Putamen (tissue), 1 donor: ENCODE measurements around the gene SCN8A.

Experiments used
- DNase-seq: peaks from one replicate; pipeline ENCODE4 v3.0.0-alpha.2; 2016; ENCODE audit warnings: low spot score

Gene SCN8A

DNA sequence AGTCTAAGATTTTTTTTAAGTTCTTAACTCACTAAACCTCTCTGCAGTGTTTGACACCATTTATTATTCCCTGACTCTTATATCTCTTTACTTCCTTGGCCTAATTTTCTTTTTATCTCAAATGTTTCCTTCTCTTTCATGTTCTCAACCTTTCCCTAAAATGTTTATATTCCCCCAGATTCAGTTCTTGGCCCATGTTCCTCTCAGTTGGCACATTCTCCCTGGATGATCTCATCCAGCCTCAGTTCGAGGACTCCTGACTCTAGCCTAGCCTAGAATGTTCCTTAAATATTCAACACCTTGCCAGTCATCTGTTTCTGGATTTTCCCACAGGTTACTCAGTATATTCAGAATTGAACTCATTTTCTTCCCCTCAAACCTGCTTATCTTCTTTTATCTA is 81.3 kb downstream of the SCN8A start:
- no peak for DNase-seq

DNA sequence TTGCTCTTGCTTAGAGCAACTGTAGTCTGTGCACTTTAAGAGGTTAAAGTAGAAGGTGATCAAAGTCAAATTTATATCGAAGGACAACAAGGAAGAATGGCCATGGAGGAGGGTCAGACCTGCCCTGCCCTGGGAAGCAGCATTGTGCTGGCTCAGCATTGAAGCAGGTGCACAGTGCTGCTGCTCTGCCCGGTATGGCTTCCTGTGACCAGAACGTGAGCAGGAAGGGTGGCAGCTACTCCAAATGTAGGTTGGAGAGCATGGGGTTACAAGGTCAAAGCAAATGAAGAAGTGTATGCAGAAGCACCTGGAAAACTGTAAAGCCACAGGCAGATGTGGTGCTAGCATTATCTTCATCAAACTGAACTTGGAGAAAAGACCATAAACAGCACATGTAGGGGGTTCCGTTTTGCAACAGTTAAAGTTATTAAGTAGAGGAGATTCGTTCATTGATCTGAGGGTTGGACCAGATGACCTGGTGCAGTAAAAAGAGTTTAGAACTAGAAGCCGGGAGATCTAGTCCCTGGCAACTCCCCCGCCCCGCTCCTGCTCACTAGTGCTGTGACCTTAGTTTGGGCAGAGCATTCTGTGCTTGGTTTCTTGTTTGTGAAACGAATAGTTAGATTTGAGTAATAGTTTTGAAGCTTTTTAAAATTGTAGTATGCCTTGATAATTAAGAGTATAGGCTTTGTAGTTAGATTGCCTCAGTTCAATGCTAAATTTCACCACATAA is 84.2 kb downstream of the SCN8A start:
- no peak for DNase-seq

DNA sequence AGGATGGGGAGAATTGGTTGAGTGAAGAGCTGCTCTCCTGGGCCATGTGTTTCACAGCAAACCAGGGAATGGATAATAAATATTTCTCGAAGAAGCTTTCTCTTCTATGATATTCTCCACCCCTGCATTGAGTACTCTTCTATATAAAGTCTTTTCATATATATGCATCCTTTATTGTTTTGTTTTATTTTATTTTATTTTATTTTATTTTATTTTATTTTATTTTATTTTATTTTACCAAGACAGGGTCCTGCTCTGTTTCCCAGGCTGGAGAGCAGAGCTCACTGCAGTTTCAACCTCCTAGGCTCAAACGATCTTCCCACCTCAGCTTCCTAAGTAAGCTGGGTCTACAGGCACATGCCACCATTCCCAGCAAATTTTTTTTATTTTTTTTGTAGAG is 85.8 kb downstream of the SCN8A start:
- no peak for DNase-seq

DNA sequence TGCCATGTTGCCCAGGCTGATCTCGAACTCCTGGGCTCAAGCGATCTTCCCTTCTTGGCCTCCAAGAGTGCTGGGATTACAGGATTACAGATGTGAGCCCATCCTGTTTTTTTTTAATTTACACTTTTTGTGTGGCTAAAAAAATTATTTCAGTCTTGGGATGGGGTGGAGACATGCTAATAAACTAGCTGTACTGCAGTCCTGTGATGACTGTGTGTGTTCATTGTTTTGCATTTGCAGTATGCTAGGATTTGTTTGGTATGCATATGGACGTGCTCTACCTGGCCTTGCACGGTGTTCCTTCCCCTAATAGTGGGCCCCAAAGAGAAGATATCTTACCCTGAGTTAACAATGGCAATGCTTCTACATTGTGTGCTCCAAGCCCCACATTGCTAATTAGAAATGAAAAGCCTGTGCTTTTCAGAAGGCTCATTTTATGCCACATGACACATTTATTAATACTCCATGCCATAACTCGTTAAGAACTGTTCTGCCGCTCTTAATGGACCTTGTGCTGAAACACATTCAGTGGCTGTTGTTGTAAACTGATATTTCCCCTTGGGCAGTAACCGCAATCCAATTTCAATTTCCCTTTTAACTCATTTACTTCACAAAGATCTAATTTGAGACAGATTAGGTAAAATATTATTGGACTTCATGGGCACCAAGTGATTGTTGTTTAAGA is 86.4 kb downstream of the SCN8A start:
- DNase-seq = no peak

- DNase-seq = peak; percentile 22
These were observed 87.2 kb downstream of the SCN8A start for GRCh38 chr12:51678086-51678724.

GRCh38 chr12:51682981-51683380 is 91.9 kb downstream of the SCN8A start:
- DNase-seq = no peak

DNA sequence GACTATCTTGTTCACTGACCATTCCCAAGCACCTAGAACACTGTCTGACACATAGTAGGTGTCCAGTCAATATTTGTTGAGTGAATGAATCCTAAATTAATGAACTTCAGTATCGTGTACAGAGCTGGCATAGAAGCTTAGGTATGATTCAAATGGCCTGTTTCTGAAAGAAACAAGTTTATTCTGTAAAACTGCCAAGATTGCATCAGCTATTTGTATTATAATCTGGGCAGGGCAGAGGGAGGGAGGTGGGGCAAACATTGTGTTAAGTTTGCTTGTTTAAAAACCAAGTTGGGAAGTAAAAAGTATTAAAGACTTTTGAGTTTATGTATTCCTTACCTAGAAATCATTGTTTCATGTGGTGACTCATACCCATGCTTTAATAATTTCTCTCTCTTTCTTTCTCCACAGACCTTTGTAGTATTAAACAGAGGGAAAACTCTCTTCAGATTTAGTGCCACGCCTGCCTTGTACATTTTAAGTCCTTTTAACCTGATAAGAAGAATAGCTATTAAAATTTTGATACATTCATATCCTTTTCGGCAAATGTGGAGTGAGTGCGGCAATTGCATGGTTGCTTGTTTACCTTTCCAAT is 92.8 kb downstream of the SCN8A start:
- no peak for DNase-seq

DNA sequence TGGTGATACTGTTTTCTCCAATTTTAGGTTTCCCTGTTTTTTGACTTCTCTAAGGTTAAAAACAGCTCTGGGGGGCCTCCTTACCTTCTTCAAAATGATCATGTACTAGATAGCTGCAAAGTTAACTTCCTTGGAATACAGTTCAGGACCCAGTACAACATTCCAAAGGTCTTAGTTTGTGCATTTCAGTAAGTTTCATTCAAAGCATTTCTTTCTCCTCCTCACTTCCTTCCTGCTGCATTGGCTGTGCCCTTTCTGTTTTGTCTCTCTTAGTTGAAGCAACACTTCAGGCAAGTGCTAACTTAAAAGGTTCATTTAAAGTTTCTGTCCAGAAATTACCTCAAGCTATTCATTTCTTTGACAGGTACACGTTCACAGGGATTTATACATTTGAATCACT is 95.7 kb downstream of the SCN8A start:
- no peak for DNase-seq

DNA sequence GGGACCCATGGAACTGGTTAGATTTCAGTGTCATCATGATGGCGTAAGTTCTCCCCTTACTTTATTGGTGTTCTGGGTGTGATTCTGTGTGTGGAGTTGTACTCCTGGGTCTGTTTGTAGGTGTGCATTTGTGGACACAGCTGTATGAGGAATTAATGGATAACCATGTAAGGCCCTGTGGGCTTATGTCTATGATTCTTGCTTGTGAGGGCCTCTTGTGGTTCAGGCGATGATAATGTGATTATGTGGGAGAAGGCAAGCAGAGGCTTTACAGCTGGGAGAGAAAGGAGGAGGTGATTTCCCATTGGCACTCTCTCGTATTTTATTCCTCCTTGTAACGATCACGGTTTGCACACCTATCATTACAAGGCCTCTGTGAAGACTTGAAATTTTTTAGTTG is 96.1 kb downstream of the SCN8A start:
- no peak for DNase-seq

- DNase-seq = no peak
These were observed 96.6 kb downstream of the SCN8A start for GRCh38 chr12:51687614-51688013.

DNA sequence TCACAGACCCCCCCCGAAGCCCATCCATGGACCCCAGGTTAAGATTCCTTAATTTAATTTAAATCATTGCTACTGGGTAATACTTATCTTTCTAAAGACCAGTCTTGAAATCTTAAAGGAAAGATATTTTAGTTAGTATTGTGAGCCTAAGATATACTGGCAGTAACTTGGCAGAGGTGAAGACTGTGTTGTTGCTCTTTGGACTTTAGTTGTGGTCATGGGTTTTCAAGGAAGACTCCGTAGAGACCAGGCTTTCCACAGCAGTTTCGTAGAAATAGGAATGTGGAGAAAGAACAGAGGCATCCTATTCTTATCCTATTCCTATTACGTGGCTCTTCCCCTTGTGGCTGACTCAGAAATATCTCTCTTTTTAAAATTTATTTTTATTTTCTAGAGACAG is 99.0 kb downstream of the SCN8A start:
- DNase-seq = no peak

DNA sequence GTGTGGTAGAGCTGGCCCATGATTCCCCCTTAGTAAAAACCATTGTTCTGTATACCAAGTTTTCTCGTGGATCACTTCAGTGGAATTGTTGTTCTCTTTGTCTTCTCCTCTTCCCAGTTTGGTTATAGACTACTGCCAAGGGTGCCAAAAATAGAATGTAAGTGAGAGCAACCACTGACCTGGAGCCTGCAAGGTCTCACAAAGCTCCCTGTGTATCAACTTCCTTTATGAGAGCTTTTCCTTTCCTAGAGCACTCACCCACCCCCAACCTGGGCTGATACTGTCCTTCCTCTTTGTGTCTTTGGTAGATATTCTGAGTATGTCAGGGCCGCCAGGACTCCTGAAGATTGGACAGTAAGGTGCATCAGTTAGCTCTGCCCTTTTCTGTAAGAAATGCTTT is 101.0 kb downstream of the SCN8A start:
- no peak for DNase-seq

DNA sequence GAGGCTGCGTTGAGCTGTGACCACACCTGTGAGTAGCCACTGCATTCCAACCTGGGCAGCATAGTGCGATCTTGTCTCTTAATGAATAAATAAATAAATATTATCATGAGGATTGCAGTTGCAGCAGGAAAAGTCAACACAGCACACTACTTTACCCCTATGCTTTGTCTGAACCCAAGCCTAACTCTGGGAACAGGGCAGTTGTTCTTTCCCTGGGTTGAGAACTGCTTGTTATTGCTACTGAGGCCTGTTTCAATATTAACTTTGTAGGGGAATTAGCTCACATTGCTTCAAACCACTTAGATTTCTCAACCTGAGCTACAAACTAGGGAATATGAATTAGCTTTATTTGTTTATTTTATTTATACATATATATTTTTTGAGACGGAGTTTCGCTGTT is 102.5 kb downstream of the SCN8A start:
- DNase-seq = no peak

GRCh38 chr12:51694146-51694545 is 103.1 kb downstream of the SCN8A start:
- no peak for DNase-seq

DNA sequence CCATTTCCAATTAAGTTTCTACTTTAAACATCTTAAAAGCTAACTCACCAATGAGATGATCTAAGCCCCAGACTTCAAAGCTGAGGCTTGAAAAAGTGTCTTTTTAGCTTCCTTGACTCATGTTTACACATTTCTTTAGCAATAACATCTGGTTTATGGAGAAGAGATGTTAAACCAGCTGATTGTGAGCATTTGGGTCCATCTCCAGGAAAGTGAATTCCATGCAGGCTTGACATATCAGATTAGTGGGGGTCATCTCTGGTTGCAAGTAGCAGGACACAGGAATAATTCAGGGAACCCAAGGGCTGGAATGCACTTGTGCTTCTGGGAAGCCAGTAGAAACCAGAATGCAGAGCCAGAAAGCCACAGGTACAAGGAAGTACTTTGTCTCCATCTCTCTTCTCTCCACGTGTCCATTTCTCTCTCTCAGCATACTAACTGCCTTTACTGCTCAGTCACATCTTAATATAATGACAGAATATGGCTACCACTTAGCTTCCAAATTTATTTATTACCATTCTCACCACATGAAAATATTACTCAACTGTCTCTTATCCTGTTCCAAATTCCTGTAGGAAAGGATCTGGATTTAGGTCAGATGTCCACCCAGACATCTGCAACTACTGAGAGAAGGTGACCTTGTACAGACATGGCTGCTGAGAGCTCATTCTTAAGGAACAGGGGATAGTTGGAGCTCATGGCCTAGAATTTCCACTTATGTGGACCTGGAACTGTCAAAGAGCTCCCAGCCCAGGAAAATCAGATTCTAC is 104.4 kb downstream of the SCN8A start:
- DNase-seq = no peak

DNA sequence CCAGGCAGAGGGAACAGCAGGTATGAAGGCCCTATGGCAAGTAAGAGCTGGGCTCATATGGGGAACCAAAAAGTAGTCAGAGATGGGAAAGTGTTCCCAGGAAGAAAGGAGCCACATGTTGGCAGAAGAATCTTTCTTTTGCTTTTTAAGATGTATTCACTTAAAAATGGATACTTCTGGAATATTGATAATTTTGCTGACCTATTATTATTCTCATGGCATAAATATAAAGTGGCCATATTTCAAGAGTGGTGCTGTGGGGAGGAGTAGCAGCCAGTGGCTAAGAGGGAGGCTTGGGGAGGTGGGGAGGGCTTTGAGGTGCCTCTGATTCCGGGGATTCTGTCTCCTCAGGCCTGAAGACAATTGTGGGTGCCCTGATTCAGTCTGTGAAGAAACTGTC is 108.2 kb downstream of the SCN8A start:
- no peak for DNase-seq

GRCh38 chr12:51700887-51701286 is 109.9 kb downstream of the SCN8A start:
- no peak for DNase-seq

DNA sequence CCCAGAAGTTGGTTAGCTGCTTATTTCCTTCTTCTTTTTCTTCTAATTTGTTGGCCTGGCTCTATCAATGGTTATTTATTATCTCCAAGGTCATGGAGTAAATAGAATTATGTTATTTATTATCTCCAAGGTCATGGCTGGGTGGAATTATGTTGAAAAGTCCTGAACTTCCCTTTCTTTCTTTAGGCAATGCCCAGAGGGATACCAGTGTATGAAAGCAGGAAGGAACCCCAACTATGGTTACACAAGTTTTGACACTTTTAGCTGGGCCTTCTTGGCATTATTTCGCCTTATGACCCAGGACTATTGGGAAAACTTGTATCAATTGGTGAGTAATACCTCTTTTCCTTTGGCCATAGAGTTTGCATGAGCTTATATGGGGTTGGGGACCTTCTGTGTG is 111.6 kb downstream of the SCN8A start:
- no peak for DNase-seq

- DNase-seq = no peak
These were observed 114.4 kb downstream of the SCN8A start for GRCh38 chr12:51705450-51705849.

- DNase-seq = no peak
These were observed 115.2 kb downstream of the SCN8A start for GRCh38 chr12:51706206-51706605.

DNA sequence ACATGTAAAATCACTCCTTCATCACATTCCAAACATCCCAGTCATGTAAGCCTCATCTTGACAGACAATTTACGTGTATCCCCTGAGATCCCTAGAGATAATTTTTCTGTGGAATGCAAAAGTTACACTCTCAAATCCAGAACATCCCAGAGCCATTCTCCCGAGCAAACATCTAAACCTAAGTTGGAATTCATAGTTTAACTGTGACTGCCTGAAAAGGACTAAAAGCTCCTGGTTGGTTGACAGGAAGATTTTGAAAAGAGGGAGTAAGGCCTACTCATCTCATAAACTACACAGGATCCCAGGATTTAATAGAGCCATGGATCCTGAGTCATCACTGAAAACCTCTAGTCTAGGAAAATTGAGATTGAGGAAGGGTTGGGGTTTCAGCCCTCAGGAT is 123.6 kb downstream of the SCN8A start:
- DNase-seq = no peak

DNA sequence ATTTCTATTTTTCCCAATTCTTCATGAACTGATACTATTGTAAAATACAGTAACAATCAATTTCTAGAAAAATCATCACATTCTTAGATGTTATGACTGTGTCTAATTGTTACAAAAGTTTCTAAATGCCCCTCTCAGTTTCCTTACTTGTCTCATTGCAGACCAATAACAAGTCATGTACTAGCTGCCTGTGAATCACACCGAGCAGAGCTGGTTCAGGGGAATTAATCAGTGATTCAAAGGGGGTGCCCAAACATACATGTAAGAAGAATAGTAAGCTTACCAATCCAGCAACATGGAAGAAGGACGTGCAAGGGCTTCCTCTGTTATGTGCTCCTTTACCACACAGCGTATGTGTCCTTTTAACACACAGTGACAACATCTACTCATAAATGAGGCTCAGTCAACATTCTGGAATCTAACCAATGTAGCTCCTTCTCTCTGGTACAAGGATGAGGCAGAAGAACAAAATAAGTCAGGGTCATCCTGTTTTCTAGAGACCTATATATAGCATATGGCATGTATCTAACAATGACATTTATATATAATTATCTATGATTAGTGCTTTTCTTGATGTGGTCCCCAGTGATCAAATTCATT is 126.4 kb downstream of the SCN8A start:
- no peak for DNase-seq
